HEK293 (cell line): ENCODE measurements around the gene PRLR.

Source experiments
- CTCF ChIA-PET: fragments of 350-600 bp; formaldehyde crosslinking; extraction: SDS; loops from one replicate; lab custom pipeline; 2021; ENCODE audit warnings: antibody characterized with exemption; lab: Yijun Ruan, JAX
- POLR2A ChIA-PET: fragments of 300-600 bp; formaldehyde crosslinking; extraction: SDS; loops from one replicate; lab custom pipeline; 2020; ENCODE audit warnings: antibody characterized with exemption, inconsistent platforms; lab: Yijun Ruan, JAX
- H3K27ac ChIP-seq: fragments of 200-500 bp; sonication (Bioruptor generic); 2 replicates; pipeline ENCODE4 v1.5.1; 2014; ENCODE audit warnings: low read depth, low read length, control low read depth, inconsistent platforms; ENCODE audit errors: extremely low read depth
- H3K36me3 ChIP-seq, 2 experiments: fragments of 200-500 bp in 1 of 2; sonication (Bioruptor generic) in 1 of 2; 1 replicate in 1 of 2; 2 replicates in 1 of 2; pipeline ENCODE4 v1.5.1; 2014 to 2017; ENCODE audit warnings: inconsistent platforms in 2 of 2, low read length in 2 of 2; ENCODE audit not compliant: control insufficient read depth in 2 of 2, insufficient read depth in 1 of 2
- H3K4me1 ChIP-seq: fragments of 200-500 bp; sonication (Bioruptor generic); 2 replicates; pipeline ENCODE4 v1.5.1; 2014; ENCODE audit warnings: mild to moderate bottlenecking, low read length, inconsistent platforms; ENCODE audit not compliant: control insufficient read depth, insufficient read depth
- H3K4me3 ChIP-seq: 2 replicates; pipeline ENCODE4 v1.5.1; 2011; ENCODE audit warnings: low read depth, mild to moderate bottlenecking, control low read depth, low read length, moderate library complexity
- H3K9me3 ChIP-seq: fragments of 200-500 bp; sonication (Bioruptor generic); 2 replicates; pipeline ENCODE4 v1.5.1; 2014; ENCODE audit warnings: low read depth, low read length, inconsistent platforms; ENCODE audit not compliant: control insufficient read depth, insufficient read depth
- CTCF ChIP-seq: fragments of 450-650 bp; formaldehyde crosslinking; IDR thresholded peaks from 2 replicates; pipeline ENCODE4 v1.5.1; 2016; ENCODE audit warnings: missing biosample characterization, missing genetic modification characterization
- FEZF1 ChIP-seq: fragments of 450-650 bp; formaldehyde crosslinking; IDR thresholded peaks from 2 replicates; pipeline ENCODE4 v1.5.1; 2016; ENCODE audit warnings: missing biosample characterization, missing genetic modification characterization
- PRDM2 ChIP-seq: fragments of 450-650 bp; formaldehyde crosslinking; IDR thresholded peaks from 2 replicates; pipeline ENCODE4 v1.5.1; 2016; ENCODE audit warnings: missing biosample characterization, missing genetic modification characterization, borderline replicate concordance
- YY1 ChIP-seq: fragments of 450-650 bp; formaldehyde crosslinking; IDR thresholded peaks from 2 replicates; pipeline ENCODE4 v1.5.1; 2018; ENCODE audit warnings: missing biosample characterization, missing genetic modification characterization
- ZFP69B ChIP-seq: fragments of 450-650 bp; formaldehyde crosslinking; IDR thresholded peaks from 2 replicates; pipeline ENCODE4 v1.5.1; 2016; ENCODE audit warnings: missing biosample characterization, missing genetic modification characterization
- ZNF121 ChIP-seq: fragments of 450-650 bp; formaldehyde crosslinking; IDR thresholded peaks from 2 replicates; pipeline ENCODE4 v1.5.1; 2016; ENCODE audit warnings: missing biosample characterization, missing genetic modification characterization
- ZNF148 ChIP-seq: fragments of 450-650 bp; formaldehyde crosslinking; IDR thresholded peaks from 2 replicates; pipeline ENCODE4 v1.5.0; 2017; ENCODE audit warnings: missing biosample characterization, missing genetic modification characterization, borderline replicate concordance
- ZNF169 ChIP-seq: fragments of 450-650 bp; formaldehyde crosslinking; IDR thresholded peaks from 2 replicates; pipeline ENCODE4 v1.5.1; 2016; ENCODE audit warnings: missing biosample characterization, missing genetic modification characterization
- ZNF2 ChIP-seq: fragments of 450-650 bp; formaldehyde crosslinking; IDR thresholded peaks from 2 replicates; pipeline ENCODE4 v1.5.1; 2016; ENCODE audit warnings: missing biosample characterization, missing genetic modification characterization
- ZNF366 ChIP-seq: fragments of 450-650 bp; formaldehyde crosslinking; conservative IDR thresholded peaks from 2 replicates; pipeline ENCODE4 v1.5.1; 2016; ENCODE audit warnings: missing biosample characterization, missing genetic modification characterization
- ZNF416 ChIP-seq: fragments of 450-650 bp; formaldehyde crosslinking; IDR thresholded peaks from 2 replicates; pipeline ENCODE4 v1.5.1; 2016; ENCODE audit warnings: missing biosample characterization, missing genetic modification characterization
- ZNF530 ChIP-seq: fragments of 450-650 bp; formaldehyde crosslinking; IDR thresholded peaks from 2 replicates; pipeline ENCODE4 v1.5.1; 2016; ENCODE audit warnings: low read depth, missing biosample characterization, missing genetic modification characterization
- ZNF548 ChIP-seq: fragments of 450-650 bp; formaldehyde crosslinking; IDR thresholded peaks from 2 replicates; pipeline ENCODE4 v1.5.1; 2016; ENCODE audit warnings: missing biosample characterization, missing genetic modification characterization
- ZNF704 ChIP-seq: fragments of 450-650 bp; formaldehyde crosslinking; IDR thresholded peaks from 2 replicates; pipeline ENCODE4 v1.5.1; 2016; ENCODE audit warnings: missing biosample characterization, missing genetic modification characterization
- ZNF747 ChIP-seq: fragments of 450-650 bp; formaldehyde crosslinking; IDR thresholded peaks from 2 replicates; pipeline ENCODE4 v1.5.1; 2016; ENCODE audit warnings: missing biosample characterization, missing genetic modification characterization
- ZNF792 ChIP-seq: fragments of 450-650 bp; formaldehyde crosslinking; IDR thresholded peaks from 2 replicates; pipeline ENCODE4 v1.5.1; 2016; ENCODE audit warnings: missing biosample characterization, missing genetic modification characterization

The PRLR gene

GRCh38 chr5:35186749-35187148 is 43.5 kb downstream of the PRLR start:
- no peak for TF ChIP-seq ZNF704 (tag by site-specific recombination)
- no peak for TF ChIP-seq CTCF
- TF ChIP-seq ZNF2 (tag by site-specific recombination) = no peak
- no peak for TF ChIP-seq FEZF1 (tag by site-specific recombination)
- Histone ChIP-seq H3K27ac (no peak overlapping the region), H3K4me1 (no peaks in the 10 kb centered on the region), H3K9me3 (no peaks in the 10 kb centered on the region), H3K36me3 (no peaks in the 10 kb centered on the region), H3K4me3 (no peak overlapping the region)
- CTCF ChIA-PET = interaction anchor here (1.3 kb wide), 1 partner anchor 27 kb away, joined by 4 read pairs; no protein-coding TSS in a partner anchor
- POLR2A ChIA-PET = no interaction called here

GRCh38 chr5:35185518-35185917 is 44.8 kb downstream of the PRLR start:
- Histone ChIP-seq H3K27ac (no peak overlapping the region), H3K36me3 (no peaks in the 10 kb centered on the region), H3K4me3 (no peak overlapping the region), H3K9me3 (no peaks in the 10 kb centered on the region), H3K4me1 (no peaks in the 10 kb centered on the region)
- TF ChIP-seq ZNF366 (no peak), ZNF530 (tag by site-specific recombination) (no peak)
- POLR2A ChIA-PET = no interaction called here
- CTCF ChIA-PET = interaction anchor here (0.7 to 1.3 kb wide), 4 partner anchors 10 to 618 kb away, joined by 3 to 5 read pairs (median 4); no protein-coding TSS in a partner anchor

- H3K36me3 ChIP-seq = no peaks in the 10 kb centered on the region
- no peaks in the 10 kb centered on the region for H3K9me3 ChIP-seq
- H3K27ac ChIP-seq = no peak overlapping the region
- POLR2A ChIA-PET = no interaction called here
- CTCF ChIA-PET = interaction anchor here (0.7 to 3.9 kb wide), 10 partner anchors 10 to 967 kb away, joined by 3 to 21 read pairs (median 4); partner anchors contain the start of gene SPEF2
- no peak for TF ChIP-seq YY1 (tag by site-specific recombination)
- TF ChIP-seq ZNF148 = no peak
- TF ChIP-seq ZNF747 (tag by site-specific recombination) = no peak
- TF ChIP-seq ZNF169 (tag by site-specific recombination) = no peak
- no peak for TF ChIP-seq ZNF548 (tag by site-specific recombination)
- TF ChIP-seq ZNF121 (tag by site-specific recombination) = no peak
- TF ChIP-seq ZNF416 (tag by site-specific recombination) = no peak
- no peak for TF ChIP-seq ZNF792
- TF ChIP-seq ZFP69B = no peak
- TF ChIP-seq PRDM2 (tag by site-specific recombination) = no peak
- H3K4me1 ChIP-seq = no peaks in the 10 kb centered on the region
- no peak overlapping the region for H3K4me3 ChIP-seq
Observed at GRCh38 chr5:35183556-35183955, 46.7 kb downstream of the PRLR start.
